Non-pigmented ciliary epithelial cell (primary cell): ENCODE results near the gene DYNLT1.
"Not testable (repeated sequence)": the region's sequence is repeated elsewhere in the genome, so short reads cannot be mapped to it uniquely, and the experiment has no call there.

ENCODE experiments used
- DNase-seq: peaks from one replicate; pipeline ENCODE4 v3.0.0-alpha.2; 2010; ENCODE audit warnings: low read depth

Gene DYNLT1

DNA sequence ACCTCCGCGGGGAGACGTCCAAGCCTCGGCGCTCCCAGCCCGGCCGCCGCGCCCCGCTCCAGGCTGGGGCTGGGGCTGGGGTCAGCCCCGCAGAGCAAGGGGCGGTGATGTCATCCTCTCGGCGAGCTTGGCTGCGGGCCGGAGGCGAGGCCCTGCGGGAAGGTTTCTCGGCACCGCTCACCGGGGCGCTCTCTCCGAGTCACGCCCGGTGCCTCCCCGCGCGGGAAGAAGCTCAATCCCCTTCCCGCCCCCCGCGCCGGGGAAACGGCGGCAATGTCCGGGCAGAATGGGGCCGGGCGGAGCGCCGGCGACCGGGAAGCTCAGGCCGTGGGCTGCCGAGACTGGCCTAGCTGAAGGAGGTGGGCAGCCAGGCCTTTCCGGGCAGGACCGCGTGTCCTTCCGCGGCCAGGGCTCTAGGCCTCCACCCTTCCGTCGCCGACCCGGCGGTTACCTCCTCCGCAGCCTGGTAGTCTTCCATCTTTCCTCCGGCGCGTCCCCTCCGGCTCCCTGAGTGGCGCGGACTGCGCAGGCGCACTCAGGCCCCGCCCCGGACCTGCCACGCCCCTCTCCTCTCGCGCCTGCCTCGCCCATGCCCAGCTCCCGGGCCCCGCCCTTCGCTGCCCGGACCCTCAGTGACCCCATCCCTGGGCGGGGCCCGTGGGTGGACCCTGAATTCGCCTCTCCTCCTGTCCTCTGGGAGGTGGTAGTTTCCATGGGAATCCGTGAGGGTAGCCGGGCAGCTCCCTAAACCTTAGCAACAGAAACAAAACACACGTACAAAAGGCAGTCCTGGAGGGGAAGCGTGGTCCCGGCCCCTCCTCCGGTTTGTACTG lies at the start of gene DYNLT1:
TSS of gene DYNLT1 (minus strand) at position 513 of the 833 bp plus-strand sequence. CDS start at position 478, 35 bp downstream.
- no peak for DNase-seq

DNA sequence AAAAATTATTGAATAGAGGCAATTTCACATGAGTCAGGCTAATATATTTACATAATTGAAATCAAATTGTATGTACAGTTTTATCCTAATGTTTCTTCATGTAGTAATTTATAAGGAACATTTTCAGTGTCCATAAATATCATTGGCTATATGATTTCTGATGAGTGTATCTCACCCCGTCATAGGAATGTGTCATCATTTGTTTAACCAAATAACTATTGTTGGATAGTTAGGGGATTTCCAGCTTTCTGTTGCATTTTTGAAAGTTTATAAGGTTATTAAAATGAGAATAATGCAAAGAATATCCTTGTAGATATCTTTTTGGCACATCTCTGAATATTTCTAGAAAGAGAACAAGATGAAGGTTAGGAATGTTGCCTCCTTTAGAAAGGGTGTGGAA lies 44.3 kb upstream of the DYNLT1 start:
- no peak for DNase-seq

DNA sequence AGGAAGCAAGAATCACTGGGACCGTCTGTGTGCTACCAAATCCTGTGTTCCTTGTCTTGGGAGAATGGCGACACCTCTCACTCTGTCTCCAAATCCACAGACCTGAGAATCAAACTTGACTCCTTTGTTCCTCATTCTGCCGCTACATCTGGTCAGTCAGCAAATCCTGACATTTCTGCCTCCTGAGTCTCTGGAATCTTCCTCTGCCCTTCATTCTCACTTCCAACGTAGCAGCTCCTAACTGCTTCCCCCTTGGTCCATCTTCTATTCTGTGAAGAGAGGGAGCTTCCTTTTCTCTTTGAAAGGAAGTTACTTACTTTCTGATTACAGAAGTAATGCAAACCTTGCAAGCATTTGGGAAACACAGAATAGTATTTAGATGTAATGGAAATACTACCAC lies 43.0 kb upstream of the DYNLT1 start:
- no peak for DNase-seq

DNA sequence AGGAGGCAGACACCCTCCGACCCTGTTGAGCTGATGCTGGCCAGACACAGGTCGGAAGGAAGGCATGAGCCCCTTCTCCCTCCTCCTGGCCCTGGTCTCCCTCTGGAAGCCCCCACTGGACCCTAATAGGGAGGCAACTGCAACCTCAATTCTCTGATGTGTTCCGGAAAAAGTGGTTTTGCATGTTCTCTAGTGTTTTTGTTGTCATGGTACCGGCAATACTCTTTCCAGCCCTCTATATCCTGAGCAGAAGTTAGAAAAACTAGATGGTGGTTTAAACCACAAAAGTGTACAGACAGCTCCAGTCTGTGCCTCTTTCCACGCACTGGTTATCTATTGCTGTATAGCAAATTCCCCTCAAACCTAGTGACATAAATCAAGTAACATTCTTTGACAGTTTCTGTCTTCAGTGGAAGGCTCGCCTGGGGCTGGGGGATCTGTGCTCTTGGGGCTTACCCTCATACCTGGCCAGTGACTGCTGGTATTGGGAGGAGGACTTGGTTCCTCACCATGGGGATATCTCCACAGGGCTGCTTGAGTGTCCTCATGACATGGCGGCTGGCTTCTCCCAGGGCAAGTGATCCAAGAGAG lies 42.3 kb upstream of the DYNLT1 start:
- no peak for DNase-seq

DNA sequence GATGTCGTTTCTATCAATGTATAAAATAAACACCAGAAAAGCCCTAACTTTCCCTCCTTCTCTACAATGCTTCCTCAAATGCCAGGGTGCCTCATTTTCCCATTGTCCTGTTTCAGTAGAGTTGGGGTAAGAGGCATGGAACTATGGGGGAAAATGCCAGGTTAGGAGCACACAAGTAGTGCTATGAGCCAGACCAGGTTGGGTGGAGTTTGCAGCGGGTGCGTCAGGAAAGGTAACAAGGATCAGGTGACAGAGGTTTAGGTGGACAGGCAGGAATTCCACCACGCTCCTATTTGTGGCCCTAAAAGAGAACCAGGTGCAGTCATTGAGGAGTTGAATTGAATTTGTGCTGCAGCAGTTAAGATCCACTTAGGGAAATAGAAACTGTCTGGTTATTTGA lies 41.8 kb upstream of the DYNLT1 start:
- no peak for DNase-seq

- DNase-seq = no peak
Measured at GRCh38 chr6:158684745-158685324, 40.3 kb upstream of the DYNLT1 start.

- no peak for DNase-seq
Measured at GRCh38 chr6:158684311-158684710, 39.8 kb upstream of the DYNLT1 start.

DNA sequence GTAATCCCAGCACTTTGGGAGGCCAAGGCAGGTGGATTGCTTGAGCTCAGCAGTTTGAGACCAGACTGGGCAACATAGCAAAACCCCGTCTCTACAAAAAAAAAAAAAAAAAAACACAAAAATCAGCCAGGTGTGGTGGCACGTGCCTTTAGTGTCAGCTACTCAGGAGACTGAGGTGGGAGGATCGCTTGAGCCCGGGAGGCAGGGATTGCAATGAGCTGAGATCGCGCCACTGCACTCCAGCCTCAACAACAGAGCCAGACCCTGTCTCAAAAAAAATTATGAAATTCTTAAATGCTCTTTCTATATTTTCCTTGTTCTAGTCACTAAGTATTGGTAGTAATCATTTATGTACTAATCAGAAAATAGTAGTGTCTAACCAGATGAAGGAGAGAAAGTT lies 35.9 kb upstream of the DYNLT1 start:
- no peak for DNase-seq

GRCh38 chr6:158680015-158680414 lies 35.5 kb upstream of the DYNLT1 start:
- no peak for DNase-seq

DNA sequence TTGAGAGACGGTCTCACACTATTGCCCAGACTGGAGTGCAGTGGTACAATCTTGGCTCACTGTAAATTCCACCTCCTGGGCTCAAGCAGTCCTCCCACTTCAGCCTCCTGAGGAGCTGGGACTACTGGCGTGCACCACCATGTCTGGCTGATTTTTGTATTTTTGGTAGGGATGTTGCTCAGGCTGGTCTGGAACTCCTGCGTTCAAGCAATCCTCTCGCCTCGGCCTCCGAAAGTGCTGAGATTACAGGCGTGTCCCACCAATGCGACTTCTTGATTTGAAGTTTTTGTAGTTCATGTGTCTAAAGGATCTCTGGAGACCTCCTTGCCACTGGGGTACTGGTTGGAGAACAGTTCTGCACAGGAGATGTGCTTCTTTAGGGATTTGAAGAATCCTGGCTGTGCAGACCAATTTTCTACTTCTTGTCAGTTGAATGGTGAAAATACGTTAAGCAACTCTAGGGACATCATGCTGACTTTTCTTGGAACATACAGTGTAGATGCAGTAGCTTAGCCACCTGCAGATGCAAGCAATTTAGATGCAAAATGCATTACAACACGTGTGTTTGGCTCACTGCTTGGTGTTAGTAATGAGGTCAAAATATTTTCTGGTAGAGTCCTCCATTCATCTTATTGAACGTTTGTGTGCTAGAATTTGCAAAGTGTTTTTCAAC lies 33.5 kb upstream of the DYNLT1 start:
- no peak for DNase-seq

DNA sequence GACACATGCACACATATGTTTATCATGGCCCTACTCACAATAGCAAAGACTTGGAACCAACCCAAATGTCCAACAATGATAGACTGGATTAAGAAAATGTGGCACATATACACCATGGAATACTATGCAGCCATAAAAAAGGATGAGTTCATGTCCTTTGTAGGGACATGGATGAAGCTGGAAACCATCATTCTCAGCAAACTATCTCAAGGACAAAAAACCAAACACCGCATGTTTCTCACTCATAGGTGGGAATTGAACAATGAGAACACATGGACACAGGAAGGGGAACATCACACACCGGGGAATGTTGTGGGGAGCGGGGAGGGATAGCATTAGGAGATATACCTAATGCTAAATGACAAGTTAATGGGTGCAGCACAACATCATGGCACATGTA lies 32.6 kb upstream of the DYNLT1 start:
- not testable (repeated sequence) for DNase-seq

- no peak for DNase-seq
Measured at GRCh38 chr6:158674342-158675131, 30.0 kb upstream of the DYNLT1 start.

GRCh38 chr6:158672726-158673125 lies 28.2 kb upstream of the DYNLT1 start:
- DNase-seq = no peak

DNA sequence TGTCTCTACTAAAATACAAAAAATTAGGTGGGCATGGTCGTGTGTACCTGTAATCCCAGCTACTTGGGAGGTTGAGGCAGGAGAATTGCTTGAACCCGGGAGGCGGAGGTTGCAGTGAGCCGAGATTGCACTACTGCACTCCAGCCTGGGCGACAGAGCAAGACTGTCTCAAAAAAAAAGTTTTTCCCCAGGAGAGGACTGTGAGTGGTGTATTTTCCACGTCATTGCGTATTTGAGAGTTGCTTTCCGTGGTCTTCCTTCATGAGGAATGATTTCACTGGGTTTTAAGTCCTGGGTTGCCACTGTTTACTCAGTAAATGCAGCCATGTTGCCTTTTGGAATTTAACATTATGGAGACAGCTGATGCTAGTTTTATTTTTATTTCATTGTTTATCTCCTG lies 27.6 kb upstream of the DYNLT1 start:
- not testable (repeated sequence) for DNase-seq

DNA sequence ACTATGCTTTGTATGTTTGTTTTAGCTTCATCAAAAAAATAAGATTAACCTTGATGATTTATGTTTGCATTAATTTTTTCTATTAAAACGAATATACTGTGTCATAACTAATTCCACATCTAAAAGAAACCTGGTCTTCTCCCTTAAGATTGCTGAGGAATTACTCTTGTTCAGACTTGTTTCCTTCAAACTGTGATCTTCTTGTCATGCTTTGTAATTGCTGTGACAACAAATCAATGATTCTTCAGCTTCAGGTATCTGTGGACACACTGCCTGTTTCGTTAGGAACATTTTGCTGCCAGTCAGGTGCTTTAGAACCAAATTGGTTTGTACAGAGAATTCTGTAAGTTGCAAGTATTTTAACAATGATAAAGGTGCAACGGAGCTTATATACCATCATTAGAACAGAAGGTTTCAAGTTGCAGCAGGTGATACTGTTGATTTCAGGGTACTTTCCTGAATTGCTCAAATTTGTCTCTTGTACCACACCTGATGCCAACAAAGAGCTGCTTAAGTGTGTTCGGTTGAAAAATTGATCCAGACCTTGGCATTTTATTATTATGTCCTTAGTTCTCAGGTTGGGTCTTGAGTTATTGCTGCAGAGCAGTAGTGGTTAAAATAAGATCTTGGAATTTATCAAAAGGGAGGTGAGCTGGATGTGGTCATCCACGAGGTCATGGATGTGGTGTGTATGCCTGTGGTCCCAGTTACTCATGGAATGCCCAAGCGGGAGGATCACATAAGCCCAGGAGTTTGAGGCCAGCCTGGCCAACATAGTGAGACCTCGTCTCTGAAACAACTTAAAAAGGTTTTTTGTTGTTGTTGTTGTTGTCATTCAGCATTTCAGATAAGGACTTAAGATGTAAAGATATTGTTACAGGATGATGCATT lies 24.8 kb upstream of the DYNLT1 start:
- DNase-seq = no peak

GRCh38 chr6:158668707-158669103 lies 24.2 kb upstream of the DYNLT1 start:
- DNase-seq = no peak

DNA sequence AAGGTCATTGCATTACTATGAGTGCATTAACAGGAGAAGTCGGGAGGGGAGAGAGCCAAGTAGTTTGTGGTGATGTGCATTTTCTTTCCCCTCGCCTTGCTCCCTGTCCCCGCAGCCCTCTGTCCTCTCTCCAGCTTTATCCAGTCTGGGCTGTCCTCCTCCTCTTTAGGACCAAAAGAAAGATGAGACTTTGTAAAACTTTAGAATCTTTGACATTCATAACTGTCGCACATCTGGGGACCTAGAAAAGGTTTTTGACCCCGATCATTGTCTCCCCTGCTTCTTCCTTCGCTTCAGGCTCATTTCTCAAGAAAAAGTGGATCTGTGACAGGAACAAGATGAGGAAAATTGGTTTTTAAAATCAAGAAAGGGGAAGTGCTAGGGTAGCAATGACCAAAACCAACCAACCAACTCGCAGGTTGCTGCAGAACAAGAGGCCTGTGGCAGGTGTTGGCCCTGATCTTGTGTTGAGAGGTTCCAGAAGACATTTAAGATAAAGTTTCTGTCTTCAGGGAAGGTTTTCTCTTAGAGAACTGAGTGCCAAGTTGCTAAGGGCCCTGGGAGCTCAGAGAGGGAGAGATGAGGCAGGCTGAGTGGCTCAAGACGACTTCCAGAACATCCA lies 22.9 kb upstream of the DYNLT1 start:
- no peak for DNase-seq

GRCh38 chr6:158666628-158667359 lies 22.3 kb upstream of the DYNLT1 start:
- DNase-seq = no peak

DNA sequence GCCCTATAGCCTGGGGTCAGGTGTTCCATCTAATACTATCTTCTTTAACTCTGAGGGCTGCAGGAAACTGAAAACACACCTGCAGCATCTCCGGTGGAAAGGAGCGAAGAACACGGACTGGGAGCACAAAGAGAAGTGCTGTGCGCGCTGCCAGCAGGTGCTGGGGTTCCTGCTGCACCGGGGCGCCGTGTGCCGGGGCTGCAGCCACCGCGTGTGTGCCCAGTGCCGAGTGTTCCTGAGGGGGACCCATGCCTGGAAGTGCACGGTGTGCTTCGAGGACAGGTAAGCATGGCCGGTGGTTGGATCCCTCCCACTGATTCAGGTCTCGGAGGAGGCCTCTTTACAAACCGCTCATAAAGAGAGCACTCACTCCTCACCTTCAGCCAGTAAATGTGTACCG lies 20.8 kb upstream of the DYNLT1 start:
- DNase-seq = no peak
